Neural cell (in vitro differentiated cells): ENCODE data around the gene OGFR. TPM values are rescaled to one million over a fixed set of nuclear protein-coding genes. Genes with fewer than 3 reads are reported as not detected.

Source experiments
- H2AFZ ChIP-seq: fragments of 200-600, 300-800 bp; sonication (generic), shearing (Covaris generic); 2 replicates; pipeline ENCODE4 v1.6.0; 2014; ENCODE audit warnings: low read depth, mild to moderate bottlenecking, antibody characterized with exemption, low read length, moderate library complexity
- H3F3A ChIP-seq: fragments of 200-600 bp; shearing (Covaris generic); 2 replicates; pipeline ENCODE4 v1.6.1; 2016; ENCODE audit warnings: mild to moderate bottlenecking, moderate library complexity, mixed read lengths, antibody characterized with exemption, low read length; ENCODE audit not compliant: insufficient read depth, poor library complexity, severe bottlenecking
- H3K27ac ChIP-seq: fragments of 200-600, 300-800 bp; sonication (generic), shearing (Covaris generic); 2 replicates; pipeline ENCODE4 v1.5.1; 2014; ENCODE audit warnings: mild to moderate bottlenecking, low read length, moderate library complexity
- H3K27me3 ChIP-seq: fragments of 300-800, 200-600 bp; sonication (generic), shearing (Covaris generic); 2 replicates; pipeline ENCODE4 v1.6.0; 2014; ENCODE audit warnings: mild to moderate bottlenecking, low read depth, low read length, moderate library complexity; ENCODE audit not compliant: insufficient read depth
- H3K36me3 ChIP-seq: fragments of 300-800, 200-600 bp; sonication (generic), shearing (Covaris generic); 2 replicates; pipeline ENCODE4 v1.5.1; 2014; ENCODE audit warnings: mild to moderate bottlenecking, antibody characterized with exemption, low read length, moderate library complexity; ENCODE audit not compliant: insufficient read depth
- H3K4me2 ChIP-seq: fragments of 300-800, 200-600 bp; sonication (generic), shearing (Covaris generic); 2 replicates; pipeline ENCODE4 v1.6.0; 2014; ENCODE audit warnings: mild to moderate bottlenecking, low read length
- H3K4me3 ChIP-seq: fragments of 300-800, 200-600 bp; sonication (generic), shearing (Covaris generic); 2 replicates; pipeline ENCODE4 v1.5.1; 2014; ENCODE audit warnings: mild to moderate bottlenecking, low read length, moderate library complexity
- H3K79me2 ChIP-seq: fragments of 200-600 bp; shearing (Covaris generic); replicated peaks from 2 replicates; pipeline ENCODE4 v1.6.0; 2014; ENCODE audit warnings: mild to moderate bottlenecking, low read length, moderate library complexity; ENCODE audit not compliant: insufficient read depth
- H3K9ac ChIP-seq: fragments of 300-800, 200-600 bp; sonication (generic), shearing (Covaris generic); 2 replicates; pipeline ENCODE4 v1.6.1; 2016; ENCODE audit warnings: mild to moderate bottlenecking, low read length, mixed read lengths
- H3K9me2 ChIP-seq: fragments of 200-600 bp; shearing (Covaris generic); 2 replicates; pipeline ENCODE4 v1.6.1; 2016; ENCODE audit warnings: mild to moderate bottlenecking, low read length, mixed read lengths; ENCODE audit not compliant: insufficient read depth
- H3K9me3 ChIP-seq: fragments of 200-600, 300-800 bp; sonication (generic), shearing (Covaris generic); 2 replicates; pipeline ENCODE4 v1.6.1; 2016; ENCODE audit warnings: mild to moderate bottlenecking, mixed run types, low read length, moderate library complexity, mixed read lengths
- H4K20me1 ChIP-seq: fragments of 200-600 bp; shearing (Covaris generic); 2 replicates; pipeline ENCODE4 v1.6.1; 2016; ENCODE audit warnings: mild to moderate bottlenecking, mixed run types; ENCODE audit not compliant: insufficient read depth
- EP300 ChIP-seq: fragments of 450-650 bp; conservative IDR thresholded peaks from 2 replicates; pipeline ENCODE4 v1.6.1; 2014; ENCODE audit warnings: antibody characterized with exemption, mild to moderate bottlenecking, moderate library complexity; ENCODE audit not compliant: poor library complexity, severe bottlenecking
- EZH2 ChIP-seq: fragments of 200-600, 300-800 bp; shearing (Covaris generic), sonication (generic); IDR thresholded peaks from 2 replicates; pipeline ENCODE4 v1.6.1; 2014; ENCODE audit warnings: antibody characterized with exemption, low read length, borderline replicate concordance, mild to moderate bottlenecking; ENCODE audit not compliant: insufficient read depth, poor library complexity, severe bottlenecking
- MXI1 ChIP-seq: fragments of 450-650 bp; conservative IDR thresholded peaks from 2 replicates; pipeline ENCODE4 v1.6.1; 2014; ENCODE audit warnings: antibody characterized with exemption, mild to moderate bottlenecking; ENCODE audit not compliant: poor library complexity, severe bottlenecking
- POLR2AphosphoS5 ChIP-seq: IDR thresholded peaks from 2 replicates; pipeline ENCODE4 v1.6.1; 2012
- RAD21 ChIP-seq: fragments of 450-650 bp; conservative IDR thresholded peaks from 2 replicates; pipeline ENCODE4 v1.6.1; 2014; ENCODE audit warnings: antibody characterized with exemption, mild to moderate bottlenecking, moderate library complexity
- REST ChIP-seq: IDR thresholded peaks from 2 replicates; pipeline ENCODE4 v1.6.1; 2012; ENCODE audit warnings: borderline replicate concordance
- SMC3 ChIP-seq: fragments of 450-650 bp; conservative IDR thresholded peaks from 2 replicates; pipeline ENCODE4 v1.6.1; 2014; ENCODE audit warnings: antibody characterized with exemption, mild to moderate bottlenecking, moderate library complexity; ENCODE audit not compliant: poor library complexity
- TAF1 ChIP-seq: IDR thresholded peaks from 2 replicates; pipeline ENCODE4 v1.6.1; 2012; ENCODE audit warnings: low read depth
- polyA plus RNA-seq: library from polyadenylated mRNA; depleted of rRNA; stranded (reverse); fragments of >200 nt; gene quantifications from 2 replicates; pipeline ENCODE4 v1.2.3, GENCODE V29; 2014
- TF ChIP-seq, protein P1 (sequence below): fragments of 450-650 bp; IDR thresholded peaks from 2 replicates; pipeline ENCODE4 v1.5.1; 2014; ENCODE audit warnings: antibody characterized with exemption, mild to moderate bottlenecking, moderate library complexity; ENCODE audit not compliant: poor library complexity, severe bottlenecking

Gene OGFR
- polyA plus RNA-seq, 1 donor from 2014 or later: 15.6 TPM

- TF ChIP-seq TAF1 (no peak), SMC3 (no peak), REST (no peak), RAD21 (no peak), POLR2AphosphoS5 (no peak), EP300 (no peak), EZH2 (no peak), MXI1 (no peak)
- TF ChIP-seq, protein P1, sequence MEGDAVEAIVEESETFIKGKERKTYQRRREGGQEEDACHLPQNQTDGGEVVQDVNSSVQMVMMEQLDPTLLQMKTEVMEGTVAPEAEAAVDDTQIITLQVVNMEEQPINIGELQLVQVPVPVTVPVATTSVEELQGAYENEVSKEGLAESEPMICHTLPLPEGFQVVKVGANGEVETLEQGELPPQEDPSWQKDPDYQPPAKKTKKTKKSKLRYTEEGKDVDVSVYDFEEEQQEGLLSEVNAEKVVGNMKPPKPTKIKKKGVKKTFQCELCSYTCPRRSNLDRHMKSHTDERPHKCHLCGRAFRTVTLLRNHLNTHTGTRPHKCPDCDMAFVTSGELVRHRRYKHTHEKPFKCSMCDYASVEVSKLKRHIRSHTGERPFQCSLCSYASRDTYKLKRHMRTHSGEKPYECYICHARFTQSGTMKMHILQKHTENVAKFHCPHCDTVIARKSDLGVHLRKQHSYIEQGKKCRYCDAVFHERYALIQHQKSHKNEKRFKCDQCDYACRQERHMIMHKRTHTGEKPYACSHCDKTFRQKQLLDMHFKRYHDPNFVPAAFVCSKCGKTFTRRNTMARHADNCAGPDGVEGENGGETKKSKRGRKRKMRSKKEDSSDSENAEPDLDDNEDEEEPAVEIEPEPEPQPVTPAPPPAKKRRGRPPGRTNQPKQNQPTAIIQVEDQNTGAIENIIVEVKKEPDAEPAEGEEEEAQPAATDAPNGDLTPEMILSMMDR: no peak
- Histone ChIP-seq H3K9ac (no peak overlapping the region), H3K4me3 (no peak overlapping the region), H3K27ac (no peak overlapping the region), H3K27me3 (no peaks in the 10 kb centered on the region), H4K20me1 (no peaks in the 10 kb centered on the region), H3K36me3 (no peaks in the 10 kb centered on the region), H3K9me3 (no peaks in the 10 kb centered on the region), H3K79me2 (no peaks in the 10 kb centered on the region), H2AFZ (no peak overlapping the region), H3K9me2 (no peaks in the 10 kb centered on the region), H3F3A (no peaks in the 10 kb centered on the region), H3K4me2 (no peak overlapping the region)
Measured at GRCh38 chr20:62834967-62835730, 30.5 kb downstream of the OGFR start.

GRCh38 chr20:62835931-62836861, 31.6 kb downstream of the OGFR start:
- no peak overlapping the region for H3K4me2 ChIP-seq
- no peaks in the 10 kb centered on the region for H3K27me3 ChIP-seq
- no peaks in the 10 kb centered on the region for H3K9me2 ChIP-seq
- no peaks in the 10 kb centered on the region for H3K9me3 ChIP-seq
- no peaks in the 10 kb centered on the region for H3F3A ChIP-seq
- TF ChIP-seq, protein P1: no peak
- no peak overlapping the region for H2AFZ ChIP-seq
- H3K79me2 ChIP-seq: no peaks in the 10 kb centered on the region
- H3K36me3 ChIP-seq: no peaks in the 10 kb centered on the region
- no peak overlapping the region for H3K27ac ChIP-seq
- no peak overlapping the region for H3K9ac ChIP-seq
- H3K4me3 ChIP-seq: no peak overlapping the region
- H4K20me1 ChIP-seq: no peaks in the 10 kb centered on the region
